ENCODE measurements around the gene GAK. TPM values are rescaled to one million over a fixed set of nuclear protein-coding genes. Genes with fewer than 3 reads are reported as not detected.

The GAK gene
- total and polyA plus RNA-seq, 2 of the 4 experiments (the other 2 are of a cell fraction): 45.1 to 133 TPM

DNA sequence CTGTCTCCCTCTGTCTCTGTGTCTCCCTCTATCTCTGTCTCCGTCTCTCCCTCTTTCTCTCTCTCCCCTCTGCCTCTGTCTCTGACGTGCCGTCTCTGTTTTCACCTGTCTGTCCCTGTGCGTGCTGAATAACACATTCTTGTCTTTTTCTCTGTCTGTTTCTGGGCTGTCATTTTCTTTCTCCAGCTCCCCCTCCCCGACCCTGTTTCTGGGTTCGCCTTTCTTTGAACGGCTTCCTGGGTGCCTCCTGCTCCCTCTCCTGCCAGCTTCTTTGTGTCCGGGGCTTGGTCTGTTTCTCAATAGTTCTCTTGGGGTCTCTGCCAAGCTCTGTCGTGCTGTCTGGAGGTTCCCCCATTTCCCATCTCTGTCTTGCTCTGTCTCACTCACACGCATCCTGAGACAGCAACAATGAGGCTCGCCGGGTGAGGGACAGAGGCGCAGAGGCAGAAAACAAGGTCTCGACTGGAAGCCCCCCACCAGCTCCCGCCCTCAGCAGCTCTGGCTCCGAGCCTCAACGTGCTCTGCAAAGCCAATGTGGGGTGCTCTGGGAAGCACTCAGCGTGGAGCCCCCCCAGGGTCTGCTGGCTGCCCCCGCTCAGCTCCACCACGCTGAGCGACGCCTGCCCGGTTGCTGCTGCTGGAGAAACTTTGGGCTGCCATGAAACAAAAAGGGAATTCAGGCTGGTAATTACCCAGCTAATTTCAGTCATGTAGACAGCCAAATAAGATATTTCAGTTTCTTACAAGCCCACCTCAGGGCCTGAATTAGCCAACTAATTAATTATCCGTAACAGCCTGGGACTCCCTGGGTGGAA is 109.5 kb downstream of the GAK start (continued):
- TF ChIP-seq BHLHE40 (IDR thresholded peaks at IDR 0.05; ENCODE audit: low read depth, low read length): no peak

DNA sequence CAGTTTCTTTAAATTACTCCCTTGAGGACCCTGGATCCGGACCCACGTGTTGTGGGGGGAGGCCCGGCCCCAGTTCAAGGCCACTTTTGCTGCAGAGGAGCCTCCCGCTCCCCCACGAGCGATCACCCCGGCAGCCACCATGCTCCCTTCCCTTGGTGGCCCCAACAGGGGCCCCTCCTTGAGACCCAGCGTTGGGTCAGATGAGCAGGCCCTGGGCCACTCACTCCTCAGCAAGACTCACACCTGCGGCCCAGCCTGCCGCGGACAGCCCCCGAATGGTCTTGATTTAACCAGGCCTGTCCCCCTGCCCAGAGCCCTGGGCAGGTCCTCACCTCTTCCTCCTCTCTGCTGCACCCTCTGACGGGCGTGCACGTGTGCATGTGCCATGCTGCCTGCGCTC is 110.5 kb downstream of the GAK start:
- H3K79me1 ChIP-seq (ENCODE audit: low read depth in 1 of 2, low read length in 2 of 2): no peaks in the 10 kb centered on the region
- H4K5ac ChIP-seq (ENCODE audit: low read depth, low read length): no peak overlapping the region
- no peak overlapping the region for H3K4me3 ChIP-seq (ENCODE audit: insufficient read depth, low read depth, low read length)
- no peak overlapping the region for H3K9ac ChIP-seq (ENCODE audit: low read depth, low read length)
- no peak overlapping the region for H2BK15ac ChIP-seq (ENCODE audit: low read depth, low read length)
- no peaks in the 10 kb centered on the region; the same call in 1 of the 2 replicates for H4K20me1 ChIP-seq (ENCODE audit: insufficient read depth, low read length)
- no peak overlapping the region for H3K27ac ChIP-seq (ENCODE audit: insufficient read depth, low read length)
- H3K56ac ChIP-seq (ENCODE audit: extremely low read depth, insufficient read depth, low read length): no peak overlapping the region
- H3K27me3 ChIP-seq (ENCODE audit: control insufficient read depth, insufficient read depth, low read length): peaks cover 76% of the 10 kb centered on the region
- no peaks in the 10 kb centered on the region for H3K9me1 ChIP-seq (ENCODE audit: insufficient read depth, low read length)
- dilution Hi-C loops (cut with HindIII; ENCODE audit: low sequenced_read_pairs, unreplicated experiment): no loop called here
- H3K18ac ChIP-seq (ENCODE audit: low read depth, low read length): no peak overlapping the region
- H2AFZ ChIP-seq (replicated peaks; ENCODE audit: low read length, poor library complexity): no peak overlapping the region
- H3K9me3 ChIP-seq (ENCODE audit: control insufficient read depth, insufficient read depth, low read length): peaks cover 4% of the 10 kb centered on the region
- H4K91ac ChIP-seq (ENCODE audit: insufficient read depth, low read depth, low read length): no peak overlapping the region
- no peak overlapping the region for H4K8ac ChIP-seq (ENCODE audit: low read depth in 2 of 2, low read length in 2 of 2)
- no peak overlapping the region for H2BK120ac ChIP-seq (ENCODE audit: low read depth, low read length)
- no peak overlapping the region for H3K4me2 ChIP-seq (ENCODE audit: low read depth, low read length)
- intact Hi-C loops (cut with micrococcal nuclease): no loop called here
- in situ Hi-C loops (cut with MboI; ENCODE audit: low sequenced_read_pairs): no loop called here
- H2BK5ac ChIP-seq (ENCODE audit: low read depth, low read length, poor library complexity, severe bottlenecking): no peak overlapping the region
- BruUV-seq (replicated peaks): no TSS peak
- H3K23ac ChIP-seq (ENCODE audit: low read depth, low read length): no peak overlapping the region
- H2AK9ac ChIP-seq (replicated peaks; ENCODE audit: low read depth, low read length, poor library complexity): no peak overlapping the region
- DNase-seq (no peak), ATAC-seq (ENCODE audit: low read depth) (no peak)
- ChIA-PET CTCF (no interaction called here), POLR2A (ENCODE audit: unreplicated experiment) (no interaction called here)
- H3K4ac ChIP-seq (ENCODE audit: low read depth, low read length): no peak overlapping the region
- no peak overlapping the region for H2BK20ac ChIP-seq (ENCODE audit: low read depth, low read length)
- H2AK5ac ChIP-seq (ENCODE audit: low read depth, low read length): no peak overlapping the region
- no peaks in the 10 kb centered on the region for H3K36me3 ChIP-seq (ENCODE audit: control insufficient read depth, insufficient read depth, low read length)
- H3K4me1 ChIP-seq (ENCODE audit: control insufficient read depth, insufficient read depth, low read length): no peaks in the 10 kb centered on the region
- H3K14ac ChIP-seq (replicated peaks; ENCODE audit: low read depth, low read length): no peak overlapping the region
- WGBS, 2 experiments (ENCODE audit: extremely low coverage in 2 of 2, insufficient read length in 1 of 2): 71% methylated on average over 14 of the region's 16 CpGs; no CpG with 5 or more reads in 1 of the 2 experiments
- TF ChIP-seq, protein P1, sequence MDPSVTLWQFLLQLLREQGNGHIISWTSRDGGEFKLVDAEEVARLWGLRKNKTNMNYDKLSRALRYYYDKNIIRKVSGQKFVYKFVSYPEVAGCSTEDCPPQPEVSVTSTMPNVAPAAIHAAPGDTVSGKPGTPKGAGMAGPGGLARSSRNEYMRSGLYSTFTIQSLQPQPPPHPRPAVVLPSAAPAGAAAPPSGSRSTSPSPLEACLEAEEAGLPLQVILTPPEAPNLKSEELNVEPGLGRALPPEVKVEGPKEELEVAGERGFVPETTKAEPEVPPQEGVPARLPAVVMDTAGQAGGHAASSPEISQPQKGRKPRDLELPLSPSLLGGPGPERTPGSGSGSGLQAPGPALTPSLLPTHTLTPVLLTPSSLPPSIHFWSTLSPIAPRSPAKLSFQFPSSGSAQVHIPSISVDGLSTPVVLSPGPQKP (IDR thresholded peaks at IDR 0.05; ENCODE audit: borderline replicate concordance, low read depth, low read length): no peak
- TF ChIP-seq RAD21 (IDR thresholded peaks at IDR 0.05; ENCODE audit: low read length) (no peak), FOS (IDR thresholded peaks at IDR 0.05; ENCODE audit: low read depth, low read length) (no peak), NFE2L2 (IDR thresholded peaks at IDR 0.05; ENCODE audit: low read depth, low read length) (no peak), CHD1 (IDR thresholded peaks at IDR 0.05; ENCODE audit: low read depth, low read length) (no peak), CEBPB (IDR thresholded peaks at IDR 0.05; ENCODE audit: low read depth, low read length) (no peak), RFX5 (IDR thresholded peaks at IDR 0.05; ENCODE audit: low read depth, low read length) (no peak), MAZ (IDR thresholded peaks at IDR 0.05; ENCODE audit: borderline replicate concordance, low read depth, low read length) (no peak), MAFK (IDR thresholded peaks at IDR 0.05; ENCODE audit: low read depth, low read length) (no peak), POLR2A (IDR thresholded peaks at IDR 0.05; ENCODE audit: low read depth, low read length) (no peak), RCOR1 (IDR thresholded peaks at IDR 0.05; ENCODE audit: insufficient replicate concordance, low read length) (no peak)
- TF ChIP-seq, protein P2, sequence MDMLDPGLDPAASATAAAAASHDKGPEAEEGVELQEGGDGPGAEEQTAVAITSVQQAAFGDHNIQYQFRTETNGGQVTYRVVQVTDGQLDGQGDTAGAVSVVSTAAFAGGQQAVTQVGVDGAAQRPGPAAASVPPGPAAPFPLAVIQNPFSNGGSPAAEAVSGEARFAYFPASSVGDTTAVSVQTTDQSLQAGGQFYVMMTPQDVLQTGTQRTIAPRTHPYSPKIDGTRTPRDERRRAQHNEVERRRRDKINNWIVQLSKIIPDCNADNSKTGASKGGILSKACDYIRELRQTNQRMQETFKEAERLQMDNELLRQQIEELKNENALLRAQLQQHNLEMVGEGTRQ (IDR thresholded peaks at IDR 0.05; ENCODE audit: low read depth, low read length): no peak
- TF ChIP-seq, protein P3, sequence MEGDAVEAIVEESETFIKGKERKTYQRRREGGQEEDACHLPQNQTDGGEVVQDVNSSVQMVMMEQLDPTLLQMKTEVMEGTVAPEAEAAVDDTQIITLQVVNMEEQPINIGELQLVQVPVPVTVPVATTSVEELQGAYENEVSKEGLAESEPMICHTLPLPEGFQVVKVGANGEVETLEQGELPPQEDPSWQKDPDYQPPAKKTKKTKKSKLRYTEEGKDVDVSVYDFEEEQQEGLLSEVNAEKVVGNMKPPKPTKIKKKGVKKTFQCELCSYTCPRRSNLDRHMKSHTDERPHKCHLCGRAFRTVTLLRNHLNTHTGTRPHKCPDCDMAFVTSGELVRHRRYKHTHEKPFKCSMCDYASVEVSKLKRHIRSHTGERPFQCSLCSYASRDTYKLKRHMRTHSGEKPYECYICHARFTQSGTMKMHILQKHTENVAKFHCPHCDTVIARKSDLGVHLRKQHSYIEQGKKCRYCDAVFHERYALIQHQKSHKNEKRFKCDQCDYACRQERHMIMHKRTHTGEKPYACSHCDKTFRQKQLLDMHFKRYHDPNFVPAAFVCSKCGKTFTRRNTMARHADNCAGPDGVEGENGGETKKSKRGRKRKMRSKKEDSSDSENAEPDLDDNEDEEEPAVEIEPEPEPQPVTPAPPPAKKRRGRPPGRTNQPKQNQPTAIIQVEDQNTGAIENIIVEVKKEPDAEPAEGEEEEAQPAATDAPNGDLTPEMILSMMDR (conservative IDR thresholded peaks at IDR 0.05; ENCODE audit: low read depth, low read length): no peak

Data from IMR-90 (cell line).